ENCODE results near the gene RAP1GAP.
"Not testable (repeated sequence)": the region's sequence is repeated elsewhere in the genome, so short reads cannot be mapped to it uniquely, and the experiment has no call there.

RAP1GAP gene

GRCh38 chr1:21633992-21634805 lies 35.0 kb downstream of the RAP1GAP start:
- no peak for DNase-seq (ENCODE audit: low read depth, low spot score)
- no peak overlapping the region for H3K4me3 ChIP-seq (ENCODE audit: low read length)

DNA sequence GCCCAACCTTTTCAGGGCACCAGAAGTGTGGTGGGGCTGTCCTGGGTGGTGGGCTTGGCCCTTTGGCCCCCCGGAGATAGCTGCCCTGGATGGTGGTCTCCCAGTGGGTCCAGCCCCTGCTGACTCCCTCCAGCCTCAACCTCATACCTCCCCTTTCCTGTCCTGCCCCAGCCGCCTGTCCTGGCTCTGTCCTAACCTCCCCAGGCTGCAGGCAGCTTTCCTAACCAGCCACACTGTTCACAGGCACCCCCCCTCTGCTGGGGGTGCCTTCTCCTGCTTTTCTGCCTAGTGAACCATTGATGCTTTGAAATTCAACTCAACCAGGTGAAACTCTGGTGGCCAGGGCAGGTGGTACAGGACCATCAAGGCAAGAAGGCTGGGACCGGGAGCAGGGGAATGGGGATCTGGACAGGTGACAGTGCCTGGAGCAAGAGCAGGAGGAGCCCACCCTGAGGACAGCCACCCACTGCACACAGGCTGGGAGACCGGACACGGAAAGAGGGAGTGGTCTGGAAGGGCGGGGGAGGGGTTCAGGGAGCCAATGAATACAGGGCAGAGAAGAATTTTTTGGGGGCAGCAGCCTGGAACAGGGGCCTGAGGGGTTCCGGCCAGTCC lies 35.9 kb downstream of the RAP1GAP start:
- DNase-seq (ENCODE audit: low read depth, low spot score) = no peak
- H3K4me3 ChIP-seq (ENCODE audit: low read length) = no peak overlapping the region

- DNase-seq (ENCODE audit: low read depth, low spot score) = peak; percentile 95
- peak overlapping the region; percentile 41 for H3K4me3 ChIP-seq (ENCODE audit: low read length)
These were observed 36.9 kb downstream of the RAP1GAP start for GRCh38 chr1:21631944-21632887.

DNA sequence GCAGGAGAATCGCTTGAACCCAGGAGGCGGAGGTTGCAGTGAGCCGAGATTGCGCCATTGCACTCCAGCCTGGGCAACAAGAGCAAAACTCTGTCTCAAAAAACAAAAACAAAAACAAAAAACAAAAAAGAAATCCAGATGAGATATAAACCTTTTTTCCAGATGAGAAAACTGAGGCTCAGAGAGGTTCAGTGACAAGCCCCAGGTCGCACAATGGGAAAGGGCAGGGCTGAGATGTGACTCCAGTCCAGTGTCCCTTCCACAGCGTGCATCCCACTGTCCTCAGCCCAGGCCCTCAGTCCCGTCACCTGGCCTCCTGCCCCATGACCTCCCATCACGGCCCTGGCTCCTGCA lies 37.6 kb downstream of the RAP1GAP start:
- H3K4me3 ChIP-seq (ENCODE audit: low read length) = peak overlapping the region; percentile 41
- DNase-seq (ENCODE audit: low read depth, low spot score) = not testable (repeated sequence)

GRCh38 chr1:21630571-21631343 lies 38.4 kb downstream of the RAP1GAP start:
- DNase-seq (ENCODE audit: low read depth, low spot score) = no peak
- H3K4me3 ChIP-seq (ENCODE audit: low read length) = no peak overlapping the region

- H3K4me3 ChIP-seq (ENCODE audit: low read length) = no peak overlapping the region
- no peak for DNase-seq (ENCODE audit: low read depth, low spot score)
These were observed 39.2 kb downstream of the RAP1GAP start for GRCh38 chr1:21629971-21630370.

DNA sequence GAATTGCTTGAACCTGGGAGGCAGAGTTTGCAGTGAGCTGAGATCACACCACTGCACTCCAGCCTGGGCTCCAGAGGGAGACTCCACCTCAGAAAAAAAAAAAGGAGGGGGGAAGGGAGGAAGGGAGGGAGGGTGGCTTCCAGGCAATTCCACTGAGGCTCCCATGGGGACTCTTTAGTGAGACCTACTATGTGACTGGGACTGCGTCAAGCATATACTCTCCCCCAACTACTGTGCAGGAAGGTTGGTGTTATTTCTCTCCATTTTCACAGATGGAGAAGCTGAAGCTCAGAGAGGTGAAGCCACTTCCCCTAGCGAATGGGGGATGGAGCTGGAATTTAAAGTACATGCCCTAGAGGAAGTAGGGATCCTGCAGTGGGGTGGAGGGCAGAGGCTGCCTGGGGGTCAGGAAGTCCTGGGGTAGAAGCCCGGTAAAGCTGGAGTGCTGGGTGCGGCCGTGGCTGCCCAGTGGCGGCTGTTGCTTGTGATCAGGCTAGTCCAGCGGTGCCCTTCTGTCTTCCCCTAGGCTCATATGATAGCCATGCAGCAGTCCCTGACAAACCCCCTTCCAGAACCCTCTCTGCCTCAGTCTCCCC lies 40.3 kb downstream of the RAP1GAP start:
- H3K4me3 ChIP-seq (ENCODE audit: low read length) = no peak overlapping the region
- no peak for DNase-seq (ENCODE audit: low read depth, low spot score)

DNA sequence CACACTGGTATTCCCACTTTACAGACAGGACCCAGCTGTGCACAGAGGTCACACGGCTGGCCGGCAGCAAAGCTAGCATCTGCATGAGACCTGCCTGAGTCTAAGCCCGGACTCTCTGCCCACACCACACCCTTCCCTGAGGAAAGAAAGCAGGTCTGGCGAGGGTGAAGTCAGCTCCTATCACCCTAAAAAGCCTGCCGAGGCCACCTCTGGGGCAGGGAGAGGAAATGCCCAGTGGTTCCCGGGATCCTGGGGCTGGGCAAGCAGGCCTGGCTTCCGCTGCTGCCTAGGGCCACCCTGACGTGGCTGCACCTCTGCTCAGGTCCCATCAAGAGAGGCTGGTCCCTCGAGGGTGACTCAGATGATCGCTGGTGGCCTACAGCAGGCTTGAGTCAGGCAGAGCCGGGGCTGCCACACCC lies 42.2 kb downstream of the RAP1GAP start:
- DNase-seq (ENCODE audit: low read depth, low spot score) = no peak
- no peak overlapping the region for H3K4me3 ChIP-seq (ENCODE audit: low read length)

GRCh38 chr1:21625390-21626190 lies 43.6 kb downstream of the RAP1GAP start:
- H3K4me3 ChIP-seq (ENCODE audit: low read length) = peak overlapping the region; percentile 27
- DNase-seq (ENCODE audit: low read depth, low spot score) = peak; percentile 98

DNA sequence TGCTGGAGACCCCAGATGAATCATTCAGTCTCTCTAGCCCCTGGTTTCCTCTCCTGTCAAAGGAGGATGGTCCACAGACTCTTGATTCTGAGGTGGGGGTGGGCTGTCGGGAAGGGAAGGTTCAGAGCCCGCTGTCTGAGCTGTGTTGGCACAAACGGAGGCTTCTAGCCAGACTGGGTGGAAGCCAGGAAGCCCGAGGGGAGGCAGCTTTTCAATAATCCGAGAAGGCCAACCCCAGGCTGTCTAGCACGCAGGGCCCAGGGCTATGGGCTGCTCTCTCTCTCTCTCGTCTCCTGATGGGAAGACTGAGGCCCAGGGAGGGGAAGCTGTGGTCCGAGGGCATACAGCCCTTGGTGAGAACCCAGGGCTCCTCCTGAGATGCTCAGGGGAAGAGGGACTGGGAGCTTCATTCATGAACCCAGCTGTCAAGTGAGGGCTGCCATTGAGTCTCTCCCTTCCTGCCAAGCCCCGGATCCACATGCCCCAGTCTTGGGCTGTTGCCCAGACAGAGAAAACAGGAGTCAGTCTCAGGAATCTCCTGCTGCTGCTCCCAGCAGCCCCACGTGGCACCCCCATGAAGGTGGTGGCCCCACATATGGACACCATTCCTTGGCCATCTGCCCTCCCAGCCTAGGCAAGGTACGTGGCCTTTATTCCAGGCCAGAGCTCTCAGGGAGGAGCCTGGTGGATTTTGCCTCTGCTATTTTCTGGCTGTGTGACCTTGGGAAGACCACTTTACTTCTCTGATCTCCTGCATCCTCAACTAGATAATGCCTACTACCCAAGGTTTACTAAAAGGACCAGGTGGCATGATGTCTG lies 44.4 kb downstream of the RAP1GAP start:
- no peak for DNase-seq (ENCODE audit: low read depth, low spot score)
- no peak overlapping the region for H3K4me3 ChIP-seq (ENCODE audit: low read length)

- peak; percentile 84 for DNase-seq (ENCODE audit: low read depth, low spot score)
- H3K4me3 ChIP-seq (ENCODE audit: low read length) = peak overlapping the region; percentile 43
These were observed 45.7 kb downstream of the RAP1GAP start for GRCh38 chr1:21623410-21623961.

DNA sequence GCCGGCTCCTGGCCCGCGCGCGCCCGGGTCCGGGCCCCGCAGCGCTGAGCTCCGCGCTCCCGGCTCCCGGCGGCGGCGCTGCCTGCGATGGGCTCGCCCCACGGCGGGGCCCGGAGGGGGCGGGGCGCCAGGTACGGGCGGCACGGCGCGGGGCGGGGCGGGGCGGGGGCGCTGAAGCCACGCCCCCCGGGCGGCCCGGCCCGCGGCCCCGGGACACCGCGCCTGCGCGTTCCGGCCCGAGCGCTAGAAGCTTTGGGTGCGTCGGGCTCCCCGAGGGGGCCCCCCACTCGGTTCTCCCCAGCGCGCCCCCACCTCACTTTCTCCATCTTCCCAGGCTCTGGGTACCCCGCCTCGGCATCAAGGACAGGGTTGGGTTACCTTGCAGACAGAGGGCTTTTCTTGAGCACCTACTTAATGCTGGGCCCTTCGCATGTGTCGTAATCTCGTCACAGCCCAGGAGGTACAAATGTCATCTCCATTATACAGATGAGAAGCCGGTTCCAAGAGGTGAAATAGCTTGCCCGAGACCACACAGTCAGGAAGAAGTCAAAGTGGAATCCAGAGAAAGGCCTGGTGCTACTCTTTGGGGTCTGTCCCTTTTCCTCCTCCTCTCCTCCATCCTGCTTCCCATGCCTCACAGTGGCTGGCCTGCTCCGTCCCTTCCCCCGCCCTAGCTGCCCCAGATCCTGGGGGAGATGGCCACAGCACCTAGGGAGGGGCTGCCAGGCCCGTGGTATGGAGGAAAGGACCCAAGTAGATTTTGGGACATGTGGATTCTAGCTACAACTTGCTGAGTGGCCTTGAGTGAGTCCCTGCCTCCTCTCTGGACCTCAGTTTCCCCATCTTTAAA lies 46.5 kb downstream of the RAP1GAP start:
- DNase-seq (ENCODE audit: low read depth, low spot score) = no peak
- H3K4me3 ChIP-seq (ENCODE audit: low read length) = peak overlapping the region; percentile 64

DNA sequence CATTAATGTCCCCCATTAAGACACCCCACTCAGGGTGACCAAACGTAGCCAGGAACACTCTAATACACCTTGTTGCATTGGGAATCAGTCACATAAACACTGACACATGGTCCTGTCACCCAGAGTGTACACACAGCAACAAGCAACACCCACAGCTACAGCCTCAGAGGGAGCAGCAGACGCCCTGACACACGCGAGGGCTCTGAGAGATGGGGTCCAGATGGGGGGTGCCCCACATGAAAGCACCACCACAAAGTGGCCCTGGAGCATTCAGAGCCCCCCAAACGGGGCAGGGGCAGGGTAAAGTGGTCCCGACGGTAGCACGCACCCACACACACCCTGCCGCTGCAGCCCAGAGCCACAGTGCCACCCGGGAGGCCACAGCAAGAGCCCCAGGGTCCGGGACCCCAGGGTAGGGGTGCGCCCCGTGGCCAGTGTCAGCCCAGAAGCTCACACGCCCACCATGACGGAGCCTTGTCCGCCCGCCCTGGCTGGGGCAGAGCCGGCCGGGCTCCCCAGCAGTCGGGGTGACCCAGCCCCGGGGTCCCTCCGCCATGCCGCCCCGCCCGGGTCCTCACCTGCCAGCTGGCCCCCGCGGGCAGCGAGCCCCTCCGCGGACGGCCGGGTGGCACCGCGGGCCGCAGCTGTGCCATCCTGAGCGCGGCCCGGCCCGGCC lies 47.3 kb downstream of the RAP1GAP start:
- H3K4me3 ChIP-seq (ENCODE audit: low read length) = peak overlapping the region; percentile 64
- no peak for DNase-seq (ENCODE audit: low read depth, low spot score)

- H3K4me3 ChIP-seq (ENCODE audit: low read length) = peak overlapping the region; percentile 64
These were observed 48.1 kb downstream of the RAP1GAP start for GRCh38 chr1:21621051-21621450.

DNA sequence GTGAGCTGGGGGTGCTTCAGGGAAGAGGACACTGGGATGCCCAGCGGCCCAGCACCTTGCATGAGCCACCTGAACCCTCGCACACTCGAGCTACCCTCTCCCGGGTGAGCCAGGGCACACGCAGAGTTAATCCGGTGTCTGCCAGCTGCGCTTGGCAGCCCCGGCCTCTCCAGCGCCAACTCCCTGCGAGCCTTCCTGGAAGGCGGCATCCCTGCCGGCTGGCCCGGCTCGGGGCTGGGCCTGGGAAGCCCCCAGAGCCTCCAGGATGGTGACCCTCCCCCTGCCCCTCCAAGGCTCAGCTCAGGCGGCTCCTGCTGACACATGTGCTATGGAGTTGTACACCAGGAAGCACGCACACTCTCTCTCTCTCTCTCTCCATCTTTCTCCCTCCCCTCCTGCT lies 48.7 kb downstream of the RAP1GAP start:
- H3K4me3 ChIP-seq (ENCODE audit: low read length) = peak overlapping the region; percentile 64
- no peak for DNase-seq (ENCODE audit: low read depth, low spot score)

More at GRCh38 chr1:21621051-21621450, 48.1 kb downstream of the RAP1GAP start:
- no peak for DNase-seq (ENCODE audit: low read depth, low spot score)
